H9 (cell line): ENCODE results near the gene ACACB. TPM values are rescaled to one million over a fixed set of nuclear protein-coding genes. Genes with fewer than 3 reads are reported as not detected.

Source experiments
- DNase-seq: peaks from one replicate; pipeline ENCODE4 v3.0.0-alpha.2; 2017
- H2AFZ ChIP-seq: one replicate; pipeline ENCODE4 v1.6.1; 2013; ENCODE audit warnings: mild to moderate bottlenecking, low read length, control low read depth, moderate library complexity
- H2AK5ac ChIP-seq: 2 replicates; pipeline ENCODE4 v1.6.1; 2013; ENCODE audit warnings: low read length, control low read depth, mixed read lengths; ENCODE audit not compliant: insufficient read length
- H2BK120ac ChIP-seq: one replicate; pipeline ENCODE4 v1.6.1; 2013; ENCODE audit warnings: low read depth, mild to moderate bottlenecking, low read length, control low read depth, inconsistent platforms; ENCODE audit not compliant: poor library complexity, severe bottlenecking
- H2BK12ac ChIP-seq: 2 replicates; pipeline ENCODE4 v1.6.1; 2013; ENCODE audit warnings: low read length, control low read depth, mixed read lengths, low read depth; ENCODE audit not compliant: insufficient read length
- H2BK15ac ChIP-seq: 2 replicates; pipeline ENCODE4 v1.6.1; 2013; ENCODE audit warnings: low read depth, low read length, control low read depth
- H2BK20ac ChIP-seq: one replicate; pipeline ENCODE4 v1.6.1; 2013; ENCODE audit warnings: low read depth, mild to moderate bottlenecking, low read length, control low read depth, inconsistent platforms; ENCODE audit not compliant: poor library complexity, severe bottlenecking
- H2BK5ac ChIP-seq: 2 replicates; pipeline ENCODE4 v1.6.1; 2013; ENCODE audit warnings: low read length, control low read depth, mixed read lengths; ENCODE audit not compliant: insufficient read length
- H3K14ac ChIP-seq: 2 replicates; pipeline ENCODE4 v1.6.1; 2013; ENCODE audit warnings: low read length, control low read depth; ENCODE audit not compliant: insufficient read depth
- H3K18ac ChIP-seq: 2 replicates; pipeline ENCODE4 v1.6.1; 2013; ENCODE audit warnings: low read depth, mild to moderate bottlenecking, mixed read lengths, low read length, control low read depth; ENCODE audit not compliant: insufficient read length
- H3K23ac ChIP-seq: 2 replicates; pipeline ENCODE4 v1.6.1; 2013; ENCODE audit warnings: low read length, control low read depth, mixed read lengths, low read depth; ENCODE audit not compliant: insufficient read length
- H3K23me2 ChIP-seq: 2 replicates; pipeline ENCODE4 v1.6.1; 2013; ENCODE audit warnings: low read depth, mild to moderate bottlenecking, mixed read lengths, low read length, control low read depth; ENCODE audit not compliant: insufficient read length, poor library complexity, severe bottlenecking
- H3K27ac ChIP-seq: 2 replicates; pipeline ENCODE4 v1.5.1; 2013; ENCODE audit warnings: low read length, control low read depth, mixed read lengths, low read depth; ENCODE audit not compliant: insufficient read length
- H3K27me3 ChIP-seq: 2 replicates; pipeline ENCODE4 v1.6.1; 2013; ENCODE audit warnings: low read length, control low read depth, inconsistent platforms; ENCODE audit not compliant: insufficient read depth
- H3K4ac ChIP-seq: 2 replicates; pipeline ENCODE4 v1.6.1; 2013; ENCODE audit warnings: low read depth, mild to moderate bottlenecking, control low read depth, inconsistent platforms, low read length, moderate library complexity
- H3K4me1 ChIP-seq: 2 replicates; pipeline ENCODE4 v1.6.1; 2013; ENCODE audit warnings: low read length, control low read depth, inconsistent platforms; ENCODE audit not compliant: insufficient read depth
- H3K4me2 ChIP-seq: 2 replicates; pipeline ENCODE4 v1.6.1; 2013; ENCODE audit warnings: low read length, control low read depth, mixed read lengths; ENCODE audit not compliant: insufficient read length, insufficient read depth
- H3K56ac ChIP-seq: 2 replicates; pipeline ENCODE4 v1.6.1; 2013; ENCODE audit warnings: low read depth, mild to moderate bottlenecking, mixed read lengths, low read length, control low read depth; ENCODE audit not compliant: insufficient read length
- H3K79me1 ChIP-seq: 2 replicates; pipeline ENCODE4 v1.6.1; 2013; ENCODE audit warnings: low read depth, mild to moderate bottlenecking, moderate library complexity, low read length, control low read depth, inconsistent platforms; ENCODE audit not compliant: insufficient read depth, poor library complexity, severe bottlenecking
- H3K79me2 ChIP-seq: 2 replicates; pipeline ENCODE4 v1.6.1; 2013; ENCODE audit warnings: low read length, control low read depth, inconsistent platforms; ENCODE audit not compliant: insufficient read depth
- H3K9ac ChIP-seq: 2 replicates; pipeline ENCODE4 v1.6.1; 2013; ENCODE audit warnings: low read length, control low read depth, mixed read lengths; ENCODE audit not compliant: insufficient read length; ENCODE audit errors: extremely low read depth
- H3K9me3 ChIP-seq: one replicate; pipeline ENCODE4 v1.6.1; 2013; ENCODE audit warnings: low read depth, low read length, inconsistent platforms; ENCODE audit not compliant: control insufficient read depth
- H3T11ph ChIP-seq: one replicate; pipeline ENCODE4 v1.6.1; 2013; ENCODE audit warnings: mild to moderate bottlenecking, low read length, control low read depth, inconsistent platforms
- H4K20me1 ChIP-seq: one replicate; pipeline ENCODE4 v1.6.1; 2013; ENCODE audit not compliant: control insufficient read depth, insufficient read length, insufficient read depth
- H4K5ac ChIP-seq: 2 replicates; pipeline ENCODE4 v1.6.1; 2013; ENCODE audit warnings: low read depth, mild to moderate bottlenecking, mixed read lengths, low read length, control low read depth; ENCODE audit not compliant: insufficient read length
- H4K8ac ChIP-seq: replicated peaks from 2 replicates; pipeline ENCODE4 v1.6.1; 2013; ENCODE audit warnings: low read length, control low read depth, mixed read lengths, low read depth; ENCODE audit not compliant: insufficient read length
- H4K91ac ChIP-seq: 2 replicates; pipeline ENCODE4 v1.6.1; 2013; ENCODE audit warnings: low read depth, mild to moderate bottlenecking, moderate library complexity, mixed read lengths, low read length, control low read depth; ENCODE audit not compliant: insufficient read length
- H3K27ac Mint-ChIP-seq, 3 experiments: 2 replicates in 2 of 3; 3 replicates in 1 of 3; pipeline ENCODE4 v1.8.0; 2020 to 2021; ENCODE audit warnings: mixed read lengths in 3 of 3, mild to moderate bottlenecking in 1 of 3, moderate library complexity in 1 of 3
- H3K27me3 Mint-ChIP-seq: 2 replicates; pipeline ENCODE4 v1.8.0; 2021; ENCODE audit warnings: low read depth, mild to moderate bottlenecking, moderate library complexity, mixed read lengths
- H3K36me3 Mint-ChIP-seq, 3 experiments: 2 replicates in 2 of 3; 3 replicates in 1 of 3; pipeline ENCODE4 v1.8.0; 2020 to 2021; ENCODE audit warnings: low read depth in 3 of 3, mixed read lengths in 3 of 3; ENCODE audit not compliant: insufficient read depth in 1 of 3
- H3K4me1 Mint-ChIP-seq, 2 experiments: 2 replicates each; pipeline ENCODE4 v1.8.0; 2020; ENCODE audit warnings: mixed read lengths in 2 of 2
- H3K4me3 Mint-ChIP-seq, 2 experiments: 2 replicates in 1 of 2; 3 replicates in 1 of 2; pipeline ENCODE4 v1.8.0; 2020 to 2021; ENCODE audit warnings: mild to moderate bottlenecking in 2 of 2, mixed read lengths in 2 of 2, moderate library complexity in 1 of 2
- H3K9me3 Mint-ChIP-seq, 2 experiments: 2 replicates in 1 of 2; 3 replicates in 1 of 2; pipeline ENCODE4 v1.8.0; 2020; ENCODE audit warnings: mild to moderate bottlenecking in 2 of 2, mixed read lengths in 2 of 2, moderate library complexity in 1 of 2
- WGBS: extraction: QIAGEN DNeasy Blood & Tissue Kit; methylation state at CpG from one replicate; pipeline ENCODE4 v1.1.7; 2013; ENCODE audit warnings: missing lambda C conversion rate, low lambda C conversion rate, mixed read lengths; ENCODE audit not compliant: insufficient read length; ENCODE audit errors: extremely low coverage; 5-methylcytosine and 5-hydroxymethylcytosine counted together
- total RNA-seq: library from RNA; stranded (reverse); gene quantifications from 2 replicates; pipeline ENCODE4 v1.2.1, GENCODE V29; 2021
- TF ChIP-seq, protein P1 (sequence below): fragments of 200-600 bp; sonication (generic); conservative IDR thresholded peaks from 3 replicates; pipeline ENCODE4 v1.8.0; 2021; ENCODE audit warnings: antibody characterized with exemption, mild to moderate bottlenecking

The ACACB gene
- total RNA-seq, 1 experiment from 2014 or later: 14.2 TPM

DNA sequence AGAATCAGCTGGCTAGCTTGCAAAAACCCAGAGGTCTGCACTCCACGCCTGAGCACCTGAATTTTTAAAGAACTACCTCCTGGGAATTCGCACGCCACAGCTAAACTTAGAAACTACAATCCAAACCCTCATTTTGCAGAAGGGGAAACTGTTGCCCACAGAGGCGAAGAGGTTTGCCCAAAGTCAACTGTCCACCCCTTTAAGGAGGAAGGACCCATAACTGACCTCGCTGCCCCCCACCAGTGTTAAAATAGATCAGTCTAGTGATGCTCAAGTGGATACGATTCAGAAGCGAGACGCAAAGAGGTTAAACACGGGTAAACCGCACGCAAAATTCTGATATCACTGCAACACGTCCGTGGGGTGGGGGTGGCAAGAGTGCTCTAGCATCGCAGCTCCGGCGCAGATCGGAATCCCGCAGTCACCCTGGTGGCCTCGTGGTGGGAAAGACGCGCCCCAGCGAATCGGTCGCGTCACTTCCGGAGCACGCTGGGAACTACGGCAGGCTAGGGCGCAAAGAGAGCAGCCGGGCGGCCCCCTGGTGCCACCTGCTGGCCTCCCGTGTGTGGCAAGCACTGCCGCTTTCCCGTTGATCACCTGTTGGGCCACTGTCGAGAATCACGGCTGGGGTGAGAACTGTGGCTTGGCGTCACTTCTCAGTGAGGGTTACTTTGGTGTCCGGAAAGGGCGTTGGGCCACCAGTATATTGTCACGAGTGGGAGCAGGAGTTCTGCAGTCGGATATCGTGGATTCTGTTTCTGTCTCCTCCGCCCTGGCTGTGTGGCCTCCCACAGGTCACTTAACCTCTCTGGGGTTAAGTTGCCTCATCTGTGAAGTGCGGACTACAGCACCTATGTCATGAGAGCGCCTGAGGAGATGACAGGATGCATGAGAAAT is 23.1 kb upstream of the ACACB start, which contains the start of gene ALKBH2:
Gene ALKBH2 (minus strand): TSS at position 451 of the 897 bp plus-strand sequence. CDS start 686 bp downstream, outside the sequence.
- DNase-seq: peak; percentile 97
- Histone ChIP-seq H4K8ac (no peak within 1 kb of the TSS), H3K4ac (no peak within 1 kb of the TSS; the same call in 1 of the 2 replicates), H3K27me3 (no peaks in the 10 kb centered on the region), H3K4me1 (no peaks in the 10 kb centered on the region), H3T11ph (no peak within 1 kb of the TSS), H3K79me1 (peaks cover under 1% of the 10 kb centered on the region), H2AFZ (no peak within 1 kb of the TSS), H3K23me2 (peaks cover 11% of the 10 kb centered on the region), H2BK15ac (no peak within 1 kb of the TSS), H3K9ac (no peak within 1 kb of the TSS), H3K56ac (no peak within 1 kb of the TSS), H3K9me3 (no peaks in the 10 kb centered on the region), H2AK5ac (no peak within 1 kb of the TSS), H3K4me2 (peak within 1 kb of the TSS; percentile 51), H2BK5ac (no peak within 1 kb of the TSS), H4K20me1 (no peaks in the 10 kb centered on the region), H4K5ac (no peak within 1 kb of the TSS), H3K14ac (peak within 1 kb of the TSS; percentile 84; the same call in 1 of the 2 replicates), H2BK120ac (no peak within 1 kb of the TSS), H2BK20ac (no peak within 1 kb of the TSS), H3K18ac (peak within 1 kb of the TSS; percentile 41), H3K79me2 (no peaks in the 10 kb centered on the region), H2BK12ac (no peak within 1 kb of the TSS), H3K27ac (no peak within 1 kb of the TSS), H4K91ac (no peak within 1 kb of the TSS), H3K23ac (no peak within 1 kb of the TSS)
- no peaks in the 10 kb centered on the region for H3K9me3 Mint-ChIP-seq
- H3K27me3 Mint-ChIP-seq: peaks cover 14% of the 10 kb centered on the region
- TF ChIP-seq, protein P1, sequence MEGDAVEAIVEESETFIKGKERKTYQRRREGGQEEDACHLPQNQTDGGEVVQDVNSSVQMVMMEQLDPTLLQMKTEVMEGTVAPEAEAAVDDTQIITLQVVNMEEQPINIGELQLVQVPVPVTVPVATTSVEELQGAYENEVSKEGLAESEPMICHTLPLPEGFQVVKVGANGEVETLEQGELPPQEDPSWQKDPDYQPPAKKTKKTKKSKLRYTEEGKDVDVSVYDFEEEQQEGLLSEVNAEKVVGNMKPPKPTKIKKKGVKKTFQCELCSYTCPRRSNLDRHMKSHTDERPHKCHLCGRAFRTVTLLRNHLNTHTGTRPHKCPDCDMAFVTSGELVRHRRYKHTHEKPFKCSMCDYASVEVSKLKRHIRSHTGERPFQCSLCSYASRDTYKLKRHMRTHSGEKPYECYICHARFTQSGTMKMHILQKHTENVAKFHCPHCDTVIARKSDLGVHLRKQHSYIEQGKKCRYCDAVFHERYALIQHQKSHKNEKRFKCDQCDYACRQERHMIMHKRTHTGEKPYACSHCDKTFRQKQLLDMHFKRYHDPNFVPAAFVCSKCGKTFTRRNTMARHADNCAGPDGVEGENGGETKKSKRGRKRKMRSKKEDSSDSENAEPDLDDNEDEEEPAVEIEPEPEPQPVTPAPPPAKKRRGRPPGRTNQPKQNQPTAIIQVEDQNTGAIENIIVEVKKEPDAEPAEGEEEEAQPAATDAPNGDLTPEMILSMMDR: peak; percentile 99
- peaks cover 12 to 39% (median 36%) of the 10 kb centered on the region in 3 experiments for H3K36me3 Mint-ChIP-seq
- peaks cover 10 to 22% of the 10 kb centered on the region in 2 experiments; a peak in 2 of 4 replicates for H3K4me1 Mint-ChIP-seq
- no CpG with 5 or more reads among the region's 45 CpGs for WGBS
- peak within 1 kb of the TSS in 2 of 3 experiments; percentile 80 to 89; a peak in 2 of 7 replicates for H3K27ac Mint-ChIP-seq
- peak within 1 kb of the TSS; percentile 62 to 74 for H3K4me3 Mint-ChIP-seq
